T-helper 2 cell (primary cell): Measurements from ENCODE around the gene CCNK.
A peak's percentile ranks its signal among the peaks of the same experiment; 100 is the strongest.

ENCODE experiments used
- DNase-seq, 5 experiments: peaks; one replicate each; pipeline versions ENCODE4 v3.0.0 to v3.0.0-alpha.2; 2012 to 2022
- total RNA-seq, 2 donors: gene quantifications; one replicate each; lab custom pipeline; 2026; lab: John Stamatoyannopoulos, UW

The CCNK gene
- total RNA-seq = 98.6 to 119 reads per million in 2 donors

- peak; percentile 99 to 100 (median 100) for DNase-seq
Observed at GRCh38 chr14:99480917-99481744, at the start of gene CCNK. TSS of gene CCNK (plus strand) at chr14:99481409. CDS start at chr14:99492678, 11,269 bp downstream.

GRCh38 chr14:99431986-99432385, 49.2 kb upstream of the CCNK start:
- DNase-seq = no peak

- DNase-seq = no peak
Observed at GRCh38 chr14:99432485-99432884, 48.7 kb upstream of the CCNK start.

- no peak for DNase-seq
Observed at GRCh38 chr14:99435327-99435726, 45.9 kb upstream of the CCNK start.

- DNase-seq = peak in 2 of 5 experiments; percentile 10 to 79
Observed at GRCh38 chr14:99436247-99437180, 44.7 kb upstream of the CCNK start.

- no peak for DNase-seq
Observed at GRCh38 chr14:99437706-99438105, 43.5 kb upstream of the CCNK start.

- DNase-seq = no peak
Observed at GRCh38 chr14:99440278-99440677, 40.9 kb upstream of the CCNK start.

- no peak for DNase-seq
Observed at GRCh38 chr14:99441157-99441870, 39.9 kb upstream of the CCNK start.

- peak in 1 of 5 experiments; percentile 73 for DNase-seq
Observed at GRCh38 chr14:99441918-99442317, 39.3 kb upstream of the CCNK start.

- no peak for DNase-seq
Observed at GRCh38 chr14:99445931-99446330, 35.3 kb upstream of the CCNK start.

- no peak for DNase-seq
Observed at GRCh38 chr14:99447739-99448138, 33.5 kb upstream of the CCNK start.

GRCh38 chr14:99450266-99450665, 30.9 kb upstream of the CCNK start:
- no peak for DNase-seq

GRCh38 chr14:99451234-99451633, 30.0 kb upstream of the CCNK start:
- no peak for DNase-seq

- no peak for DNase-seq
Observed at GRCh38 chr14:99452968-99453367, 28.2 kb upstream of the CCNK start.

GRCh38 chr14:99454246-99454645, 27.0 kb upstream of the CCNK start:
- DNase-seq = no peak

- no peak for DNase-seq
Observed at GRCh38 chr14:99459481-99460100, 21.6 kb upstream of the CCNK start.

GRCh38 chr14:99460793-99461192, 20.4 kb upstream of the CCNK start:
- no peak for DNase-seq

GRCh38 chr14:99461411-99462085, 19.7 kb upstream of the CCNK start:
- DNase-seq = no peak

- DNase-seq = no peak
Observed at GRCh38 chr14:99462210-99462609, 19.0 kb upstream of the CCNK start.

- DNase-seq = no peak
Observed at GRCh38 chr14:99463974-99464373, 17.2 kb upstream of the CCNK start.

GRCh38 chr14:99465288-99465687, 15.9 kb upstream of the CCNK start:
- DNase-seq = no peak

GRCh38 chr14:99466758-99467157, 14.5 kb upstream of the CCNK start:
- DNase-seq = no peak
